Natural killer cell (primary cell): ENCODE measurements around the gene AJM1. TPM values are rescaled to one million over a fixed set of nuclear protein-coding genes. Genes with fewer than 3 reads are reported as not detected.
"Not testable (repeated sequence)": the region's sequence is repeated elsewhere in the genome, so short reads cannot be mapped to it uniquely, and the experiment has no call there.

Experiments used
- ATAC-seq, 3 donors: fragments of 150-1000 bp in 2 of 3; fragments of 200-7000 bp in 1 of 3; cut with Tn5 transposase; 1 replicate in 1 of 3; 2 replicates in 2 of 3; pipeline ENCODE4 v1.10.0; 2021; ENCODE audit warnings: mild to moderate bottlenecking in 2 of 3, moderate library complexity in 2 of 3
- DNase-seq, 2 donors: peaks; one replicate each; pipeline versions ENCODE4 v3.0.0 to v3.0.0-alpha.2; 2013 to 2021; ENCODE audit warnings: mixed read lengths in 1 of 2
- H3K27ac ChIP-seq: one replicate; pipeline ENCODE4 v1.5.1; 2013; ENCODE audit warnings: mild to moderate bottlenecking, low read length
- H3K27me3 ChIP-seq: one replicate; pipeline ENCODE4 v1.6.1; 2013; ENCODE audit warnings: low read length; ENCODE audit not compliant: control insufficient read depth, insufficient read depth
- H3K36me3 ChIP-seq: one replicate; pipeline ENCODE4 v1.6.1; 2013; ENCODE audit warnings: low read length; ENCODE audit not compliant: control insufficient read depth, insufficient read depth
- H3K4me1 ChIP-seq: one replicate; pipeline ENCODE4 v1.6.1; 2013; ENCODE audit warnings: low read length; ENCODE audit not compliant: control insufficient read depth, insufficient read depth
- H3K4me3 ChIP-seq: one replicate; pipeline ENCODE4 v1.5.1; 2013; ENCODE audit warnings: low read length
- H3K9me3 ChIP-seq: one replicate; pipeline ENCODE4 v1.6.1; 2013; ENCODE audit warnings: low read length; ENCODE audit not compliant: control insufficient read depth, insufficient read depth
- H3K27ac Mint-ChIP-seq, 2 donors: one replicate each; pipeline ENCODE4 v1.8.0; 2022; ENCODE audit warnings: mild to moderate bottlenecking in 2 of 2, mixed read lengths in 2 of 2, moderate library complexity in 1 of 2
- H3K27me3 Mint-ChIP-seq, 2 donors: one replicate each; pipeline ENCODE4 v1.8.0; 2022; ENCODE audit warnings: low read depth in 2 of 2, mixed read lengths in 2 of 2
- H3K36me3 Mint-ChIP-seq: one replicate; pipeline ENCODE4 v1.8.0; 2022; ENCODE audit warnings: mixed read lengths
- H3K4me1 Mint-ChIP-seq, 2 donors: one replicate each; pipeline ENCODE4 v1.8.0; 2022; ENCODE audit warnings: mixed read lengths in 2 of 2
- H3K4me3 Mint-ChIP-seq: one replicate; pipeline ENCODE4 v1.8.0; 2022; ENCODE audit warnings: mild to moderate bottlenecking, moderate library complexity, mixed read lengths
- H3K9me3 Mint-ChIP-seq, 2 donors: one replicate each; pipeline ENCODE4 v1.8.0; 2022; ENCODE audit warnings: mixed read lengths in 2 of 2
- WGBS: methylation state at CpG from one replicate; pipeline ENCODE4 v1.1.7; 2013; ENCODE audit warnings: missing lambda C conversion rate; ENCODE audit not compliant: insufficient coverage; 5-methylcytosine and 5-hydroxymethylcytosine counted together
- intact Hi-C: fragments of 100-400 bp; cut with micrococcal nuclease; formaldehyde crosslinking; loops from one replicate; pipeline ENCODE4 v1.14.2; 2022
- total RNA-seq, 4 donors: library from RNA; stranded (reverse); fragments of 120-200 nt in 1 of 4; gene quantifications; one replicate each; pipeline versions ENCODE4 v1.2.3 to v1.2.4, GENCODE V29; 2013 to 2022
- TF ChIP-seq, protein P1 (sequence below): fragments of 200-600 bp; IDR thresholded peaks from one replicate; pipeline ENCODE4 v1.8.0; 2022; ENCODE audit warnings: antibody characterized with exemption

The AJM1 gene
- total RNA-seq, 3 donors from 2014 or later (not counting 1 experiment from before 2014, with no cell fraction given): 26.6 to 35.6 (median 31.5) TPM

DNA sequence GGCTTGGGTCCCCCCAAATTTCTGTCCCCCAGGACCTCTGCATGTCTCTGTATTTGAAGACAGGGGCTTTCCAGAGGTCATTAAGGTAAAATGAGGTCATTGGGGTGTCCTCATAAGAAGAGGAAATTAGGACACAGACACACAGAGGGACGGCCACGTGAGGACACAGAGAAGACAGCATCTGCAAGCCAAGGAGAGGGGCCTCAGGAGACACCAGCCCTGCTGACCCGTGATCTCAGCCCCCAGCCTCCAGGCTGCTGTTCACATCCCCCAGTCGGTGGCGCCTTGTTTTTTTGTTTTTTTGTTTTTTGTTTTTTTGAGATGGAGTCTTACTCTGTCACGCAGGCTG lies 47.3 kb upstream of the AJM1 start:
- intact Hi-C loops: loop anchor here (5.0 kb wide), 1 partner anchor 447 kb away; the partner anchor contains the start of gene TUBB4B
- WGBS: 89% methylated on average over 6 of the region's 6 CpGs
- Histone ChIP-seq H3K9me3 (no peaks in the 10 kb centered on the region), H3K4me3 (no peak overlapping the region), H3K36me3 (peaks cover 9% of the 10 kb centered on the region), H3K27ac (no peak overlapping the region), H3K27me3 (peaks cover 12% of the 10 kb centered on the region), H3K4me1 (peaks cover 37% of the 10 kb centered on the region)
- TF ChIP-seq, protein P1, sequence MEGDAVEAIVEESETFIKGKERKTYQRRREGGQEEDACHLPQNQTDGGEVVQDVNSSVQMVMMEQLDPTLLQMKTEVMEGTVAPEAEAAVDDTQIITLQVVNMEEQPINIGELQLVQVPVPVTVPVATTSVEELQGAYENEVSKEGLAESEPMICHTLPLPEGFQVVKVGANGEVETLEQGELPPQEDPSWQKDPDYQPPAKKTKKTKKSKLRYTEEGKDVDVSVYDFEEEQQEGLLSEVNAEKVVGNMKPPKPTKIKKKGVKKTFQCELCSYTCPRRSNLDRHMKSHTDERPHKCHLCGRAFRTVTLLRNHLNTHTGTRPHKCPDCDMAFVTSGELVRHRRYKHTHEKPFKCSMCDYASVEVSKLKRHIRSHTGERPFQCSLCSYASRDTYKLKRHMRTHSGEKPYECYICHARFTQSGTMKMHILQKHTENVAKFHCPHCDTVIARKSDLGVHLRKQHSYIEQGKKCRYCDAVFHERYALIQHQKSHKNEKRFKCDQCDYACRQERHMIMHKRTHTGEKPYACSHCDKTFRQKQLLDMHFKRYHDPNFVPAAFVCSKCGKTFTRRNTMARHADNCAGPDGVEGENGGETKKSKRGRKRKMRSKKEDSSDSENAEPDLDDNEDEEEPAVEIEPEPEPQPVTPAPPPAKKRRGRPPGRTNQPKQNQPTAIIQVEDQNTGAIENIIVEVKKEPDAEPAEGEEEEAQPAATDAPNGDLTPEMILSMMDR: no peak
- Mint-ChIP-seq H3K4me1 (peaks cover 9 to 17% of the 10 kb centered on the region in 2 donors), H3K4me3 (no peak overlapping the region), H3K27me3 (no peaks in the 10 kb centered on the region), H3K27ac (no peak overlapping the region), H3K9me3 (no peaks in the 10 kb centered on the region), H3K36me3 (no peaks in the 10 kb centered on the region)
- DNase-seq (peak in 1 of 2 donors; percentile 10), ATAC-seq (no peak)

DNA sequence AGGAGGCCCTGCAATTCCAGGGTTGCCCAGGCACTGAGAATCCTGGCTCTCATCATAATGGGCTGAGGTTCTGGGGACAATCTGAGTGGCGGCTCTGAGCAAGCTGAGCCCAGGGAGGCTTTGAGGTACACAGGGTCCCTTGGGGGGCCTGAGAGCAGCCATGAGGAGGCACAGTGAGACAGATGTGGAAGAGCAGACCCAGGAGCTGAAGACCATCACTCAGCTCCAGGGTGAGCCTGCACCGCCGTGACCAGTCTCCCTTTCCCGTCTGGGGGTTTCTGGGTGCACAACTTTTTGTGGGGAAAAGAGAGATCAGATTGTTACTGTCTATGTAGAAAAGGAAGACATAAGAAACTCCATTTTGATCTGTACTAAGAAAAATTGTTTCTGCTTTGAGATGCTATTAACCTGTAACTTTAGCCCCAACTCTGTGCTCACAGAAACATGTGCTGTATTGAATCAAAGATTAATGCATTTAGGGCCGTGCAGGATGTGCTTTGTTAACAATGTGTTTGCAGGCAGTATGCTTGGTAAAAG lies 46.0 kb upstream of the AJM1 start, which contains the start of gene CCDC183:
Gene CCDC183, plus strand, starts transcription at position 101 of the 537 bp plus-strand sequence. Its CDS starts 60 bp downstream, at position 161.
- H3K36me3 Mint-ChIP-seq: no peaks in the 10 kb centered on the region
- Histone ChIP-seq H3K27ac (no peak within 1 kb of the TSS), H3K4me1 (peaks cover 43% of the 10 kb centered on the region), H3K9me3 (no peaks in the 10 kb centered on the region), H3K27me3 (peaks cover 12% of the 10 kb centered on the region), H3K4me3 (no peak within 1 kb of the TSS), H3K36me3 (peaks cover 9% of the 10 kb centered on the region)
- intact Hi-C loops: no loop called here
- TF ChIP-seq, protein P1: no peak
- no peak for ATAC-seq
- H3K4me3 Mint-ChIP-seq: no peak within 1 kb of the TSS
- H3K27me3 Mint-ChIP-seq: peaks cover 0 to 4% of the 10 kb centered on the region in 2 donors
- H3K4me1 Mint-ChIP-seq: peaks cover 13 to 20% of the 10 kb centered on the region in 2 donors
- WGBS: 70% methylated on average over 5 of the region's 5 CpGs
- no peaks in the 10 kb centered on the region for H3K9me3 Mint-ChIP-seq
- no peak within 1 kb of the TSS for H3K27ac Mint-ChIP-seq
- no peak for DNase-seq

DNA sequence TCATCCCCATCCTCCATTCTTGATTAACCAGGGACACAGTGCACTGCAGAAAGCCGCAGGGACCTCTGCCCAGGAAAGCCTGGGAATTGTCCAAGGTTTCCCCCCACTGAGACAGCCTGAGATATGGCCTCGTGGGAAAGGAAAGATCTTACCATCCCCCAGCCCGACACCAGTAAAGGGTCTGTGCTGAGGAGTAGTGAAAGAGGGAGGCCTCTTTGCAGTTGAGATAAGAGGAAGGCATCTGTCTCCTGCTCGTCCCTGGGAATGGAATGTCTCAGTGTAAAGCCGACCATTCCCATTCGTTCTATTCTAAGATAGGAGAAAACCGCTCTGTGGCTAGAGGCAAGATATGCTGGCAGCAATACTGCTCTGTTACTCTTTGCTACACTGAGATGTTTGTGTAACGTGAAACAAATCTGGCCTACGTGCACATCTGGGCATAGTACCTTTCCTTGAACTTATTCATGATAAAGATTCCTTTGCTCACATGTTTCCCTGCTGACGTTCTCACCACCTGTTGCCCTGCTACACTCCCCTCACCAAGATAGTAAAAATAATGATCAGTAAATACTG lies 45.4 kb upstream of the AJM1 start:
- H3K4me1 Mint-ChIP-seq: peaks cover 13 to 22% of the 10 kb centered on the region in 2 donors
- H3K9me3 ChIP-seq, H3K36me3 ChIP-seq, H3K27ac ChIP-seq, H3K4me3 Mint-ChIP-seq, DNase-seq, H3K4me3 ChIP-seq, H3K36me3 Mint-ChIP-seq, H3K27ac Mint-ChIP-seq, ATAC-seq, H3K9me3 Mint-ChIP-seq, intact Hi-C loops, H3K27me3 Mint-ChIP-seq: not testable (repeated sequence)
- Histone ChIP-seq H3K27me3 (peaks cover 12% of the 10 kb centered on the region), H3K4me1 (peaks cover 39% of the 10 kb centered on the region)
- 59% methylated on average over 8 of the region's 10 CpGs for WGBS

DNA sequence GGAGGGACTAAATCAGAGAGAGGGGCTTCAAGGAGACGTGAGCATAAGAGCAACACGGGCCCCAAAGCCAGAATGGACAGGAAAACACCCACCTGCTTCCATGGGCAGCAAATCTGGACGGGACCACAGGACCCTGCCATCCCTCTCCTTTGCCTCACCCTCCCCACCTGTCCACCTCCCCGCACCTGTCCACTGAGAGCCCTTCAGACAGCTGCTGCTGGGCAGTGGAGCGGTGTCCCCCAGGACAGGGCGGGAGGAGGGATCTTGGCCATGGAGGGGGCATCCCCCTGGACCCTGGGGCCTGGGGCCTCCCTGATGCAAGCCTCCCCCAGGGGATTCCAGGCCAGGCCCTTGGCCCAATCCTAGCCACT lies 43.6 kb upstream of the AJM1 start:
- Histone ChIP-seq H3K27ac (no peak overlapping the region), H3K9me3 (no peaks in the 10 kb centered on the region), H3K36me3 (no peaks in the 10 kb centered on the region), H3K27me3 (peaks cover 16% of the 10 kb centered on the region), H3K4me1 (peaks cover 28% of the 10 kb centered on the region), H3K4me3 (no peak overlapping the region)
- no peak for DNase-seq
- H3K9me3 Mint-ChIP-seq: no peaks in the 10 kb centered on the region
- H3K27ac Mint-ChIP-seq: no peak overlapping the region
- H3K4me1 Mint-ChIP-seq: peaks cover 13 to 24% of the 10 kb centered on the region in 2 donors
- TF ChIP-seq, protein P1: no peak
- no peaks in the 10 kb centered on the region for H3K36me3 Mint-ChIP-seq
- intact Hi-C loops: no loop called here
- ATAC-seq: no peak
- peaks cover 0 to 9% of the 10 kb centered on the region in 2 donors for H3K27me3 Mint-ChIP-seq
- no peak overlapping the region for H3K4me3 Mint-ChIP-seq
- WGBS: 91% methylated on average over 6 of the region's 6 CpGs
